Lower lobe of right lung (tissue), 2 donors: ENCODE data around the gene CPNE7. TPM values are rescaled to one million over a fixed set of nuclear protein-coding genes. Genes with fewer than 3 reads are reported as not detected.

Experiments used
- ATAC-seq, 2 donors: fragments of 200-7000 bp; cut with Tn5 transposase; one replicate each; pipeline ENCODE4 v1.9.1; 2020 to 2022; ENCODE audit warnings: mild to moderate bottlenecking in 2 of 2, moderate library complexity in 2 of 2
- DNase-seq: peaks from one replicate; pipeline ENCODE4 v3.0.0-alpha.2; 2020
- H3K27ac ChIP-seq: fragments of 200-600 bp; one replicate; pipeline ENCODE4 v1.8.0; 2022
- H3K27me3 ChIP-seq: fragments of 200-600 bp; one replicate; pipeline ENCODE4 v1.8.0; 2022; ENCODE audit warnings: low read depth
- H3K36me3 ChIP-seq: fragments of 200-600 bp; one replicate; pipeline ENCODE4 v1.8.0; 2022; ENCODE audit warnings: mild to moderate bottlenecking
- H3K4me1 ChIP-seq: fragments of 200-600 bp; one replicate; pipeline ENCODE4 v1.8.0; 2022
- H3K4me3 ChIP-seq: fragments of 200-600 bp; one replicate; pipeline ENCODE4 v1.8.0; 2022; ENCODE audit warnings: mild to moderate bottlenecking
- H3K9me3 ChIP-seq: fragments of 200-600 bp; one replicate; pipeline ENCODE4 v1.8.0; 2022
- intact Hi-C: fragments of 100-400 bp; cut with DNase I; formaldehyde crosslinking; loops from one replicate; pipeline ENCODE4 v1.11.0; 2022
- total RNA-seq: library from RNA; stranded (reverse); fragmentation: NEBNext Ultra II Directional; extraction: Animal tissue kit (Norgen Biotek cat#: 25700); gene quantifications from one replicate; pipeline ENCODE4 v1.2.1, GENCODE V29; 2021
- TF ChIP-seq, protein P1 (sequence below): fragments of 200-600 bp; IDR thresholded peaks from one replicate; pipeline ENCODE4 v1.8.0; 2022; ENCODE audit warnings: antibody characterized with exemption, mild to moderate bottlenecking
- donor health status: DM: no; HTN: yes; CAD: no; lungs with severe emphysema.

CPNE7 gene
- total RNA-seq, 1 donor from 2014 or later, result 0.35 TPM

DNA sequence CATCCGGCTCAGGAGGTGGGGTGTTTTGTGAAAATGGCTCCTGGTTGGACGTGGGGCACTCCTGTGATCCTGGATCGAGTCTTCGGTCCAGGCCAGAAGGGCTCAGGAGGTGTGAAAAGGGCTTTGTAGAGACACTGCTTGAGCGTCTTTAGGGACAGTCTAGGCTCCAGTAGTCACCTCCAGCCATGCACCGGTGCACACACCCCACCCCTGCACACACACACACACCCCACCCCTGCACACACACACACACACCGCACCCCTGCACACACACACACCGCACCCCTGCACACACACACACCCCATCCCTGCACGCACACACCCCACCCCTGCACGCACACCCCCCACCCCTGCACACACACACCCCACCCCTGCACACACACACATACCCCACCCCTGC lies 62.9 kb downstream of the CPNE7 start:
- ATAC-seq (no peak), DNase-seq (no peak)
- no peaks in the 10 kb centered on the region for H3K36me3 ChIP-seq
- TF ChIP-seq, protein P1, sequence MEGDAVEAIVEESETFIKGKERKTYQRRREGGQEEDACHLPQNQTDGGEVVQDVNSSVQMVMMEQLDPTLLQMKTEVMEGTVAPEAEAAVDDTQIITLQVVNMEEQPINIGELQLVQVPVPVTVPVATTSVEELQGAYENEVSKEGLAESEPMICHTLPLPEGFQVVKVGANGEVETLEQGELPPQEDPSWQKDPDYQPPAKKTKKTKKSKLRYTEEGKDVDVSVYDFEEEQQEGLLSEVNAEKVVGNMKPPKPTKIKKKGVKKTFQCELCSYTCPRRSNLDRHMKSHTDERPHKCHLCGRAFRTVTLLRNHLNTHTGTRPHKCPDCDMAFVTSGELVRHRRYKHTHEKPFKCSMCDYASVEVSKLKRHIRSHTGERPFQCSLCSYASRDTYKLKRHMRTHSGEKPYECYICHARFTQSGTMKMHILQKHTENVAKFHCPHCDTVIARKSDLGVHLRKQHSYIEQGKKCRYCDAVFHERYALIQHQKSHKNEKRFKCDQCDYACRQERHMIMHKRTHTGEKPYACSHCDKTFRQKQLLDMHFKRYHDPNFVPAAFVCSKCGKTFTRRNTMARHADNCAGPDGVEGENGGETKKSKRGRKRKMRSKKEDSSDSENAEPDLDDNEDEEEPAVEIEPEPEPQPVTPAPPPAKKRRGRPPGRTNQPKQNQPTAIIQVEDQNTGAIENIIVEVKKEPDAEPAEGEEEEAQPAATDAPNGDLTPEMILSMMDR, result no peak
- H3K9me3 ChIP-seq, result no peaks in the 10 kb centered on the region
- H3K4me3 ChIP-seq, result no peak overlapping the region
- H3K4me1 ChIP-seq, result peaks cover 13% of the 10 kb centered on the region
- H3K27ac ChIP-seq, result no peak overlapping the region
- peaks cover 4% of the 10 kb centered on the region for H3K27me3 ChIP-seq
- intact Hi-C loops, result no loop called here

DNA sequence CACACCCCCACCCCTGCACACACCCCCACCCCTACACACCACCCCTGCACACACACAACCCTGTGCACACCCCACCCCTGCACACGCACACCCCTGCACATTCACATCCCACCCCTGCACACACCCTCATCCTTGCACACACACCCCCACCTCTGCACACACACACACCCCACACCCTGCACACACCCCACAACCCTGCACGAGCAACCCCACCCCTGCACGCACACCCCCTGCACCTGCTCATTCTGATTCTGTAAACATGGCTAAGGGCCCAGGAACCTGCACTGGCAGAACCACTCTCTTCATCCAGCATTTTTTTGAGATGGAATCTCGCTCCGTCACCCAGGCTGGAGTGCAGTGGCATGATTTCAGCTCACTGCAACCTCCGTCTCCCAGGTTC lies 63.8 kb downstream of the CPNE7 start:
- Histone ChIP-seq H3K9me3 (no peaks in the 10 kb centered on the region), H3K4me3 (no peak overlapping the region), H3K4me1 (peaks cover 13% of the 10 kb centered on the region), H3K36me3 (peaks cover 4% of the 10 kb centered on the region), H3K27ac (no peak overlapping the region), H3K27me3 (no peaks in the 10 kb centered on the region)
- intact Hi-C loops, result no loop called here
- TF ChIP-seq, protein P1, result no peak
- ATAC-seq (no peak), DNase-seq (no peak)

DNA sequence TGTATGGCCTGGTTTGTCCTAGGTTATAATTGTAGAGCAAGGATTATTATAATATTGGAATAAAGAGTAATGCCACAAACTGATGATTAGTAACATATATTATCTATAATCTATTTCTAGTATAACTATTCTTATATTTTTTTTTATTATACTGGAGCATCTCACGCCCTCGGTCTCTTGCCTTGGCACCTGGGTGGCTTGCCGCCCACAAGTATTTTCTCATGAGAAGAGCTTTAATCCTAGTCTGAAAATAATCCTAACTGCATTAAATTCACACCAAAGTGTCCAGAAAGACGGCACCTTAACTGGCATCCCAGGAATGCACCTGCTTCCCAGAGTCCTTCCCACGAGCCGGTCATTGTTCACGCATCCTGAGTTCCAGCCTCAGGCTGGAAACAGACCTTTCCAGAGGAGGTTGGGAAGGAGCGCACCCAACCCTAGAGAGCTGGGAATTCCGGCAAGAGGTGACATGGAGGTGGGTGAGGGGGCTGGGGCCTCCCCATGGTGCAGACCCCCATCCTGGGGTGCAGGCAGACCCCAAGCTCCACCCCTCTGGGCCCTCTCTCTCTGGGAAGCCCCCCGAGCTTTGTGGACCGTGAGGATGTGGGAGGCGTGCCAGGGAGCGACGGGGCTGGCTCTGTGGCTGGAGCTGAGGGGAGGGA lies 66.0 kb downstream of the CPNE7 start:
- Histone ChIP-seq H3K27me3 (no peaks in the 10 kb centered on the region), H3K9me3 (no peaks in the 10 kb centered on the region), H3K36me3 (peaks cover 26% of the 10 kb centered on the region), H3K4me3 (no peak overlapping the region), H3K27ac (no peak overlapping the region), H3K4me1 (peaks cover 13% of the 10 kb centered on the region)
- ATAC-seq (no peak), DNase-seq (no peak)
- TF ChIP-seq, protein P1, result no peak
- intact Hi-C loops, result no loop called here

DNA sequence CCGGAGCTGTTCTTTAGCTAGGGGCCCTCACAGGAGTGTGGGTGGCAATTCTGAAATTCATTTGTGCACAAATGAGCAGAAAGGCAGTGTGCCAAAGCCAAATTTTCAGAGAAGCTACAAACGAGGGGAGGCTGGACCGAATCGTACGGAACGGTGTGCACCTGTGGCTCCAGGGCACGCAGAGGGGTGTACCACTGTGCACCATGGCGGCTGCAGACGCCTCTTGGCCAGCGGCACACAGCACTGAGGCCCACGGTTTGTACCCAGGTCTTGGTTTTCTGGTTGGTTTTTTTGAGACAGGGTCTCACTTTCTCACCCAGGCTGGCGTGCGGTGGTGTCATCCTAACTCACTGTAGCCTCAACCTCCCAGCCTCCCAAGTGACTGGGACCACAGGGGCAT lies 67.0 kb downstream of the CPNE7 start:
- ATAC-seq (no peak), DNase-seq (no peak)
- Histone ChIP-seq H3K4me3 (no peak overlapping the region), H3K27ac (no peak overlapping the region), H3K9me3 (no peaks in the 10 kb centered on the region), H3K27me3 (no peaks in the 10 kb centered on the region), H3K4me1 (peaks cover 13% of the 10 kb centered on the region), H3K36me3 (peaks cover 34% of the 10 kb centered on the region)
- TF ChIP-seq, protein P1, result no peak
- intact Hi-C loops, result no loop called here

DNA sequence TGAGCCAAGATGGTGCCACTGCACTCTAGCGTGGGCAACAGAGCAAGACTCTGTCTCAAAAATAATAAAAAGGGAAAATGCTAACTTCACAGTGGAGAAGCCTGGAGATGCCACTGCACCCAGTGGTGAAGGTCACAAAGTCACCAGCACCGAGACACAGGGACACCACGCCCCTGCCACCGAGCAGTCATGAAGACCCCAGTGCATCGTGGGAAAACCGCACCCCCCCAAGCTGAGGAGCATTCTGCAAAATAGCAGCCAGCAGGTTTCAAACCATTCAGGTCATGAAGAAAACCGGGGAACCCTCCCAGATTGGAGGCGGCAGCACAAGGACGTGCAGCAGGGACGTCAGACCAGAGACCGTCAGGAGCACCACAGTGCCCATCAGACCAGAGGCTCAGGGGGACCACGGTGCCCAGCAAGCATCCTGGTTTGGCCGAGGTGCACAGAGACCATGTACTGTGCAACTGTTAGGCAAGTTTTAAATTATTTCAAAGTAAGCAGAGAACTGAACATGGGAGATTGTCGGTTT lies 68.3 kb downstream of the CPNE7 start:
- Histone ChIP-seq H3K27ac (no peak overlapping the region), H3K27me3 (no peaks in the 10 kb centered on the region), H3K4me1 (peaks cover 13% of the 10 kb centered on the region), H3K9me3 (no peaks in the 10 kb centered on the region), H3K36me3 (peaks cover 37% of the 10 kb centered on the region), H3K4me3 (no peak overlapping the region)
- no peak for DNase-seq
- ATAC-seq, result no peak
- TF ChIP-seq, protein P1, result no peak
- intact Hi-C loops, result no loop called here
